ENCODE measurements around the gene ATP11A. TPM values are rescaled to one million over a fixed set of nuclear protein-coding genes. Genes with fewer than 3 reads are reported as not detected.

The ATP11A gene
- total RNA-seq, 1 experiment from 2014 or later, result 65.3 TPM

- no peak overlapping the region for H3K9ac ChIP-seq (ENCODE audit: extremely low read depth, insufficient read length, low read length)
- no peaks in the 10 kb centered on the region for H3K79me1 ChIP-seq (ENCODE audit: insufficient read depth, low read depth, low read length, poor library complexity, severe bottlenecking)
- no peak overlapping the region for H2BK5ac ChIP-seq (ENCODE audit: insufficient read length, low read length)
- peak overlapping the region; percentile 19 for H3K4me2 ChIP-seq (ENCODE audit: insufficient read depth, insufficient read length, low read length)
- peak; percentile 63 for DNase-seq
- H4K8ac ChIP-seq (replicated peaks; ENCODE audit: insufficient read length, low read depth, low read length), result no peak overlapping the region
- no peak overlapping the region for H2AK5ac ChIP-seq (ENCODE audit: insufficient read length, low read length)
- WGBS (ENCODE audit: extremely low coverage, insufficient read length, low lambda C conversion rate), result no CpG with 5 or more reads among the region's 40 CpGs
- H3K23ac ChIP-seq (ENCODE audit: insufficient read length, low read depth, low read length), result no peak overlapping the region
- no peak overlapping the region for H2BK12ac ChIP-seq (ENCODE audit: insufficient read length, low read depth, low read length)
- H3K18ac ChIP-seq (ENCODE audit: insufficient read length, low read depth, low read length), result peak overlapping the region; percentile 28
- H2BK20ac ChIP-seq (ENCODE audit: low read depth, low read length, poor library complexity, severe bottlenecking), result no peak overlapping the region
- Mint-ChIP-seq H3K27me3 (ENCODE audit: low read depth) (peaks cover 63% of the 10 kb centered on the region), H3K4me1 (peaks cover 43 to 59% of the 10 kb centered on the region in 2 experiments), H3K4me3 (peak overlapping the region; percentile 43 to 70; a peak in 4 of 5 replicates), H3K9me3 (no peaks in the 10 kb centered on the region; a peak in 1 of 5 replicates), H3K27ac (peak overlapping the region; percentile 42 to 92 (median 77); a peak in 4 of 7 replicates), H3K36me3 (ENCODE audit: insufficient read depth in 1 of 3, low read depth in 3 of 3) (peaks cover 0 to 2% (median 0%) of the 10 kb centered on the region in 3 experiments; a peak in 2 of 7 replicates)
- TF ChIP-seq CTCF (conservative IDR thresholded peaks at IDR 0.05), result no peak
- H3K79me2 ChIP-seq (ENCODE audit: insufficient read depth, low read length), result no peaks in the 10 kb centered on the region
- no peak overlapping the region for H3T11ph ChIP-seq (ENCODE audit: low read length)
- H3K4me1 ChIP-seq (ENCODE audit: insufficient read depth, low read length), result peaks cover 13% of the 10 kb centered on the region; the same call in 1 of the 2 replicates
- no peak overlapping the region for H4K5ac ChIP-seq (ENCODE audit: insufficient read length, low read depth, low read length)
- H3K27ac ChIP-seq (ENCODE audit: insufficient read length, low read depth, low read length), result no peak overlapping the region
- no peak overlapping the region for H2BK120ac ChIP-seq (ENCODE audit: low read depth, low read length, poor library complexity, severe bottlenecking)
- no peak overlapping the region for H2BK15ac ChIP-seq (ENCODE audit: low read depth, low read length)
- H3K56ac ChIP-seq (ENCODE audit: insufficient read length, low read depth, low read length), result no peak overlapping the region
- no peak overlapping the region for H4K91ac ChIP-seq (ENCODE audit: insufficient read length, low read depth, low read length)
- H3K23me2 ChIP-seq (ENCODE audit: insufficient read length, low read depth, low read length, poor library complexity, severe bottlenecking), result peaks cover 9% of the 10 kb centered on the region
- H4K20me1 ChIP-seq (ENCODE audit: control insufficient read depth, insufficient read depth, insufficient read length), result no peaks in the 10 kb centered on the region
- H2AFZ ChIP-seq (ENCODE audit: low read length), result no peak overlapping the region
- peak overlapping the region; percentile 74; the same call in 1 of the 2 replicates for H3K14ac ChIP-seq (ENCODE audit: insufficient read depth, low read length)
- no peak overlapping the region; the same call in 1 of the 2 replicates for H3K4ac ChIP-seq (ENCODE audit: low read depth, low read length)
- no peaks in the 10 kb centered on the region for H3K9me3 ChIP-seq (ENCODE audit: control insufficient read depth, low read depth, low read length)
- no peaks in the 10 kb centered on the region; the same call in 1 of the 2 replicates for H3K27me3 ChIP-seq (ENCODE audit: insufficient read depth, low read length)
Observed at GRCh38 chr13:112891477-112892401, 201.9 kb downstream of the ATP11A start.

Data from H9 (cell line).